B cell (primary cell): Measurements from ENCODE around the gene USH1G. TPM values are rescaled to one million over a fixed set of nuclear protein-coding genes. Genes with fewer than 3 reads are reported as not detected.

Experiments used
- ATAC-seq: fragments of 200-7000 bp; cut with Tn5 transposase; one replicate; pipeline ENCODE4 v1.10.0; 2021; ENCODE audit warnings: low read depth, mild to moderate bottlenecking, moderate number of reproducible peaks, moderate library complexity
- CTCF ChIA-PET: fragments of 350-600 bp; sonication (Branson Sonifier 250); formaldehyde crosslinking; loops from one replicate; lab custom pipeline; 2021; ENCODE audit warnings: antibody characterized with exemption, inconsistent platforms; lab: Charles Lee
- POLR2A ChIA-PET: fragments of 350-600 bp; sonication (Branson Sonifier 250); formaldehyde crosslinking; loops from one replicate; lab custom pipeline; 2021; ENCODE audit warnings: antibody characterized with exemption; lab: Charles Lee
- DNase-seq: peaks from one replicate; pipeline ENCODE4 v3.0.0; 2013
- H2AFZ ChIP-seq: 2 replicates; pipeline ENCODE4 v1.6.1; 2012; ENCODE audit warnings: mild to moderate bottlenecking, low read depth, low read length; ENCODE audit not compliant: insufficient read depth, poor library complexity, severe bottlenecking
- H3K27ac ChIP-seq, 2 donors: 1 replicate in 1 of 2; 2 replicates in 1 of 2; pipeline ENCODE4 v1.5.1; 2012 to 2013; ENCODE audit warnings: low read length in 2 of 2, mild to moderate bottlenecking in 2 of 2, moderate library complexity in 1 of 2
- H3K27me3 ChIP-seq, 4 experiments: fragments of 200-600 bp in 1 of 4; sonication (generic) in 1 of 4; replicated peaks in 1 of 4; 1 replicate in 2 of 4; 2 replicates in 2 of 4; pipeline versions ENCODE4 v1.6.1 to v1.7.0; 2013 to 2016; ENCODE audit warnings: low read length in 3 of 4, mild to moderate bottlenecking in 2 of 4, mixed read lengths in 1 of 4, moderate library complexity in 1 of 4; ENCODE audit not compliant: insufficient read depth in 4 of 4, control insufficient read depth in 3 of 4; ENCODE audit errors: control extremely low read depth in 1 of 4
- H3K36me3 ChIP-seq, 2 experiments: replicated peaks in 1 of 2; 1 replicate in 1 of 2; 2 replicates in 1 of 2; pipeline versions ENCODE4 v1.6.1 to v1.7.1; 2013; ENCODE audit warnings: low read length in 1 of 2; ENCODE audit not compliant: insufficient read depth in 2 of 2, control insufficient read depth in 1 of 2; ENCODE audit errors: control extremely low read depth in 1 of 2, extremely low read depth in 1 of 2
- H3K4me1 ChIP-seq, 2 donors: fragments of 200-600 bp in 1 of 2; sonication (generic) in 1 of 2; 1 replicate in 1 of 2; 2 replicates in 1 of 2; pipeline versions ENCODE4 v1.5.1 to v1.6.1; 2013 to 2017; ENCODE audit warnings: low read length in 2 of 2; ENCODE audit not compliant: control insufficient read depth in 2 of 2, insufficient read depth in 2 of 2
- H3K4me2 ChIP-seq: replicated peaks from 2 replicates; pipeline ENCODE3; 2012; ENCODE audit warnings: mild to moderate bottlenecking, low read depth, low read length; ENCODE audit not compliant: poor library complexity, severe bottlenecking
- H3K4me3 ChIP-seq, 5 experiments: fragments of 200-600 bp in 1 of 5; sonication (generic) in 1 of 5; 1 replicate in 3 of 5; 2 replicates in 2 of 5; pipeline versions ENCODE4 v1.5.1 to v1.7.0; 2011 to 2016; ENCODE audit warnings: low read length in 4 of 5, mild to moderate bottlenecking in 4 of 5, low read depth in 2 of 5, control low read depth in 1 of 5, moderate library complexity in 1 of 5; ENCODE audit not compliant: insufficient read depth in 1 of 5; ENCODE audit errors: control extremely low read depth in 1 of 5, extremely low read depth in 1 of 5
- H3K79me2 ChIP-seq: fragments of 200-600 bp; sonication (generic); one replicate; pipeline ENCODE4 v1.6.0; 2016; ENCODE audit warnings: low read length; ENCODE audit not compliant: control insufficient read depth, insufficient read depth
- H3K9ac ChIP-seq: fragments of 200-600 bp; sonication (generic); 2 replicates; pipeline ENCODE4 v1.6.1; 2017; ENCODE audit warnings: mild to moderate bottlenecking, low read length, moderate library complexity
- H3K9me3 ChIP-seq, 3 donors: one replicate each; pipeline versions ENCODE4 v1.6.1 to v1.7.1; 2013; ENCODE audit warnings: low read length in 2 of 3; ENCODE audit not compliant: control insufficient read depth in 2 of 3, insufficient read depth in 1 of 3; ENCODE audit errors: control extremely low read depth in 1 of 3
- H4K20me1 ChIP-seq: 2 replicates; pipeline ENCODE4 v1.6.0; 2012; ENCODE audit warnings: mild to moderate bottlenecking, low read length; ENCODE audit not compliant: insufficient read depth, control insufficient read depth, poor library complexity, severe bottlenecking
- H3K27ac Mint-ChIP-seq: one replicate; pipeline ENCODE4 v1.8.0; 2021; ENCODE audit warnings: mixed read lengths
- H3K27me3 Mint-ChIP-seq: one replicate; pipeline ENCODE4 v1.8.0; 2021; ENCODE audit warnings: mixed read lengths
- H3K4me1 Mint-ChIP-seq: one replicate; pipeline ENCODE4 v1.8.0; 2021; ENCODE audit warnings: mixed read lengths
- H3K4me3 Mint-ChIP-seq: one replicate; pipeline ENCODE4 v1.8.0; 2021; ENCODE audit warnings: mixed read lengths
- H3K9me3 Mint-ChIP-seq: one replicate; pipeline ENCODE4 v1.8.0; 2022; ENCODE audit warnings: mixed read lengths; ENCODE audit not compliant: insufficient read depth
- EZH2 ChIP-seq: IDR thresholded peaks from 2 replicates; pipeline ENCODE4 v1.6.1; 2012; ENCODE audit warnings: borderline replicate concordance, low read depth, mild to moderate bottlenecking, moderate library complexity, low read length; ENCODE audit not compliant: insufficient read depth, poor library complexity, severe bottlenecking
- WGBS: methylation state at CpG from one replicate; pipeline ENCODE4 v1.1.5; 2013; ENCODE audit warnings: missing lambda C conversion rate; ENCODE audit not compliant: insufficient coverage; 5-methylcytosine and 5-hydroxymethylcytosine counted together
- intact Hi-C: fragments of 100-400 bp; cut with micrococcal nuclease; formaldehyde crosslinking; loops from one replicate; pipeline ENCODE4 v1.10.0; 2022
- polyA plus RNA-seq: library from polyadenylated mRNA; depleted of rRNA; stranded (reverse); fragments of >200 nt; gene quantifications from 2 replicates; pipeline ENCODE4 v1.2.3, GENCODE V29; 2012
- total RNA-seq, 2 donors: library from RNA; stranded (reverse); fragments of 120-200 nt in 1 of 2; gene quantifications; 1 replicate in 1 of 2; 2 replicates in 1 of 2; pipeline versions ENCODE4 v1.2.3 to v1.2.4, GENCODE V29; 2013 to 2022
- TF ChIP-seq, protein P1 (sequence below): fragments of 200-600 bp; IDR thresholded peaks from one replicate; pipeline ENCODE4 v1.8.0; 2022; ENCODE audit warnings: antibody characterized with exemption, mild to moderate bottlenecking

Gene USH1G
- total and polyA plus RNA-seq, 2 donors (not counting 1 experiment from before 2014, with no cell fraction given): not detected

DNA sequence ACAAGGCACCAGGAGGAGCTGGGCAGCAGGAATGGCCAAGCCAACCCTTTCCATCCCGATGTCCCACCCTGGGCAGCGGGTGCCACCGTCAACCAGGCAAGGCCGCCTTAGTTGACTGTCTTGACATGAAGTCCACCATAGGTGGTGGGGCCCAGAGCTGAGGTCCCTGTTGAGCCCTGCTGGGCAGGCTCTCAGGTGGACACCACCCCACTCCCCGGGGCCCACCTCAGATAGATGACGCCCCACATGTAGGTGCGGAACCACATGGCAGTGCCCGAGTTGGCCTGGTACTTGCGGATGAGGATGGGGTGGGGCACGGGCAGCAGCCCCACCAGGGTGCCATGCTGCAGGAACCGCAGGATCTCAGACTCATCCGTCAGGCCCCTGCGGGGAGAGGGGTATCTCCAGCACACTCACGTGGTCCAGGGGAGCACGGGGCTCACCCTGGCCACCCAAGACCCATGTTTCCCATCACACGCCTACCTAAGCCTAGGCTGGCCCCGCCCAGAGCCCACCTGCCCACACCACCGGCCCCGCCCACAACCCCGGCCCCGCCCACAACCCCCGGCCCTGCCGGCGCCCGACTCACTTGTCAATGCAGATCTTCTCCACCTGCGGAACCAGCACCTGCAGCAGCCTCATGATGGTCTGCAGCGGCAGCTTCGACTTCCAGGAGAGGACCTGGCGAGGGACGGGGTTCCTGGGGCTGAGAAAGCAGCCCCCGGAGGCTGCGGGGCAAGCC lies 28.8 kb upstream of the USH1G start:
- Histone ChIP-seq H3K27me3 (peaks cover 0 to 18% (median 0%) of the 10 kb centered on the region in 4 experiments), H2AFZ (no peak overlapping the region), H3K4me2 (no peak overlapping the region), H3K79me2 (no peaks in the 10 kb centered on the region), H3K27ac (no peak overlapping the region), H3K9ac (no peak overlapping the region), H4K20me1 (no peaks in the 10 kb centered on the region), H3K9me3 (peaks cover 0 to 4% (median 0%) of the 10 kb centered on the region in 3 donors), H3K4me3 (no peak overlapping the region), H3K4me1 (no peaks in the 10 kb centered on the region), H3K36me3 (no peaks in the 10 kb centered on the region)
- H3K4me3 Mint-ChIP-seq: no peak overlapping the region
- POLR2A ChIA-PET: no interaction called here
- H3K9me3 Mint-ChIP-seq: no peaks in the 10 kb centered on the region
- DNase-seq: no peak
- ATAC-seq: no peak
- no peak for TF ChIP-seq EZH2
- TF ChIP-seq, protein P1, sequence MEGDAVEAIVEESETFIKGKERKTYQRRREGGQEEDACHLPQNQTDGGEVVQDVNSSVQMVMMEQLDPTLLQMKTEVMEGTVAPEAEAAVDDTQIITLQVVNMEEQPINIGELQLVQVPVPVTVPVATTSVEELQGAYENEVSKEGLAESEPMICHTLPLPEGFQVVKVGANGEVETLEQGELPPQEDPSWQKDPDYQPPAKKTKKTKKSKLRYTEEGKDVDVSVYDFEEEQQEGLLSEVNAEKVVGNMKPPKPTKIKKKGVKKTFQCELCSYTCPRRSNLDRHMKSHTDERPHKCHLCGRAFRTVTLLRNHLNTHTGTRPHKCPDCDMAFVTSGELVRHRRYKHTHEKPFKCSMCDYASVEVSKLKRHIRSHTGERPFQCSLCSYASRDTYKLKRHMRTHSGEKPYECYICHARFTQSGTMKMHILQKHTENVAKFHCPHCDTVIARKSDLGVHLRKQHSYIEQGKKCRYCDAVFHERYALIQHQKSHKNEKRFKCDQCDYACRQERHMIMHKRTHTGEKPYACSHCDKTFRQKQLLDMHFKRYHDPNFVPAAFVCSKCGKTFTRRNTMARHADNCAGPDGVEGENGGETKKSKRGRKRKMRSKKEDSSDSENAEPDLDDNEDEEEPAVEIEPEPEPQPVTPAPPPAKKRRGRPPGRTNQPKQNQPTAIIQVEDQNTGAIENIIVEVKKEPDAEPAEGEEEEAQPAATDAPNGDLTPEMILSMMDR: no peak
- H3K27me3 Mint-ChIP-seq: peaks cover 5% of the 10 kb centered on the region
- WGBS: 81% methylated on average over 29 of the region's 32 CpGs
- no peaks in the 10 kb centered on the region for H3K4me1 Mint-ChIP-seq
- intact Hi-C loops: no loop called here
- no peak overlapping the region for H3K27ac Mint-ChIP-seq
- CTCF ChIA-PET: interaction anchor here (3.9 kb wide), 1 partner anchor 10 kb away, joined by 13 read pairs; no protein-coding TSS in a partner anchor

DNA sequence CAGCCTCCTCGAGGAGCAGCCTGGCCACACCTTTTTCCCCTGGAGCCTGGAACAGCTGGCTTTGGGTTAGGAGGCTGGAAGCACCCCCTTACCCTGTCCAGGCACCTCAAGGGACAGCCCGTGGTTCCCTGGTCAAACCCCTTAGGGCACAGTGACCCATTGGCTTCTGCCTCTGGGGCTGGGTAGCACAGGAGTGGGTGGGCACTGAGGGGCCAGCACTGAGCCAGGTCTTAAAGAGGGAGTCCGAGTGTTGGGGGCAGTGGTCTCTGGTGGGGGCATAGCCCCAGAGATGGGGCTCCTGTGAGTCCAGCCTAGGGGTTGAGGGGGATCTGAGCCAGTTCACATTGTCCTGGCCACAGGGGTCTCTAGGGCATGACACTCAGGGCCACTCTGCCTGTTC lies 28.0 kb upstream of the USH1G start:
- H3K27ac ChIP-seq: no peak overlapping the region
- no peak overlapping the region for H3K9ac ChIP-seq
- no peak overlapping the region for H3K4me3 ChIP-seq
- ATAC-seq: no peak
- TF ChIP-seq, protein P1: no peak
- TF ChIP-seq EZH2: no peak
- intact Hi-C loops: no loop called here
- CTCF ChIA-PET: interaction anchor here (3.9 kb wide), 1 partner anchor 10 kb away, joined by 13 read pairs; no protein-coding TSS in a partner anchor
- no peaks in the 10 kb centered on the region for H3K4me1 Mint-ChIP-seq
- H4K20me1 ChIP-seq: no peaks in the 10 kb centered on the region
- POLR2A ChIA-PET: no interaction called here
- H3K4me2 ChIP-seq: no peak overlapping the region
- peaks cover 0 to 4% (median 0%) of the 10 kb centered on the region in 3 donors for H3K9me3 ChIP-seq
- no peak for DNase-seq
- H3K27me3 ChIP-seq: peaks cover 0 to 15% (median 0%) of the 10 kb centered on the region in 4 experiments
- no peaks in the 10 kb centered on the region for H3K4me1 ChIP-seq
- H3K27ac Mint-ChIP-seq: no peak overlapping the region
- H3K79me2 ChIP-seq: no peaks in the 10 kb centered on the region
- H3K36me3 ChIP-seq: no peaks in the 10 kb centered on the region
- WGBS: 55% methylated on average over 3 of the region's 3 CpGs
- H3K27me3 Mint-ChIP-seq: peaks cover 5% of the 10 kb centered on the region
- H3K9me3 Mint-ChIP-seq: no peaks in the 10 kb centered on the region
- no peak overlapping the region for H3K4me3 Mint-ChIP-seq
- H2AFZ ChIP-seq: no peak overlapping the region
